ENCODE data around the gene MRPL19. TPM values are rescaled to one million over a fixed set of nuclear protein-coding genes. Genes with fewer than 3 reads are reported as not detected.

The MRPL19 gene
- total RNA-seq, 2 donors from 2014 or later: 36.0 to 42.4 TPM

DNA sequence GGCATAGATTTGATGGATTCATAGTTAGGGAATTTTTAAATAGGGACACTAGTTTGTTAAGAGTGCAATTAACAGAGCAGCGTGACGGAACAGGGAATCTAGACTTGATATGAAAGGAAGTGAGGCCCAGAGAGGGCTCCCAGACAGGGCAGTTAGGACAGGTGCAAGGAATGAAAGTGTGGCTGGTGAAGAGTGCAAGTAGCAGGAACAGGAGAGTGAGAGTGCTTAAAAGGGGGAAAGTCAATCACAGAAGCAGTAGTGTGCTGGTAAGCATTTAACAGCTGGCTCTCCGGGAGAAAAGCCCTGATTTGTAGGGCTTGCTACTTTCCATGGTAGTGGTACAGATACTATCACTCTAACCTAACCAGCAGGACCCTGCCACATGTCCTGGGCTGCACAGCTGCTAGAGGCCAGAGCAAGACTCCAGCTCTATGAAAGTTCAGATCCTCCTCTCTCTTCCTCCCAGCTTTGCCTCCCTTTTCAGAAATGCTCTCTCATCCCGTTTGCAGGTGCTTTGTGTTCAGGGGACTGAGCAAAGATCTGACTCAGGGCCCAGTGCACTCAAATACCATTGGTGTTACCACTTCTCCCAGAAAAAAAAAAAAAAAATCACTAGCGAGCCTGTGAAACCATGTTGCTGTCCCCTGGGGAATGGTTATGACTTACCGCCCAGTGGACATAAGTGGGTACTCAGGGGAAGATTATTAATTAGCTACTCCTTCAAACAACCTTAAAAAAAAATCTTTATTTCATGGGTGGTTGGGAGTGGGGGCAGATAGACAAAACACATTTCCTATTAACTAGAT lies 82.2 kb downstream of the MRPL19 start:
- no peak for TF ChIP-seq CTCF (IDR thresholded peaks at IDR 0.05)
- Histone ChIP-seq H3K9me3 (no peaks in the 10 kb centered on the region), H3K27me3 (replicated peaks; ENCODE audit: insufficient read depth) (no peaks in the 10 kb centered on the region), H3K4me1 (ENCODE audit: control insufficient read depth in 1 of 2, low read depth in 2 of 2) (no peaks in the 10 kb centered on the region), H3K27ac (no peak overlapping the region), H3K4me3 (no peak overlapping the region), H3K36me3 (no peaks in the 10 kb centered on the region)
- DNase-seq (ENCODE audit: low spot score) (no peak), ATAC-seq (ENCODE audit: insufficient number of reproducible peaks, low FRiP score, low read depth) (no peak)

GRCh38 chr2:75729861-75730260 lies 83.3 kb downstream of the MRPL19 start:
- H3K36me3 ChIP-seq: no peaks in the 10 kb centered on the region
- no peak for TF ChIP-seq CTCF (IDR thresholded peaks at IDR 0.05)
- no peak overlapping the region for H3K27ac ChIP-seq
- DNase-seq (ENCODE audit: low spot score) (no peak), ATAC-seq (ENCODE audit: insufficient number of reproducible peaks, low FRiP score, low read depth) (no peak)
- H3K9me3 ChIP-seq: no peaks in the 10 kb centered on the region
- H3K4me1 ChIP-seq (ENCODE audit: control insufficient read depth in 1 of 2, low read depth in 2 of 2): no peaks in the 10 kb centered on the region
- no peaks in the 10 kb centered on the region for H3K27me3 ChIP-seq (replicated peaks; ENCODE audit: insufficient read depth)
- no peak overlapping the region for H3K4me3 ChIP-seq

DNA sequence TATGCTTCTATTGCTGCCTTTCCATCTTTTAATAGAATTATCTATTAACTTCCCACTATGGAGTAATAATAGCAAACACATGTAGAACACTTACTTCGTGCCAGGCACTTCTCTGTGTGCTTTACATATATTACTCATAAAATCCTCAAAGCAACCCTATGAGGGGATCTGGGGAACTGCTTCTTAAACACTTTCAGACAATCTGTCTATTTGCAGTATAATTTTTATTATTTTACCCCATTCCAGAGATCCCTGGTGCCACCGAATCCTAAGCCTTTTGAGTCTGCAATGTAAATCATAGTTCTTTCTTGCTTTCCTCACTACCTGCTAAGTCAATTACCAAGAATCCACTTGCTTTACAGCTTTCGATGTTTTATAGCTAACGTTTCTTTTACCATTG lies 89.7 kb downstream of the MRPL19 start:
- no peak overlapping the region for H3K4me3 ChIP-seq
- H3K9me3 ChIP-seq: no peaks in the 10 kb centered on the region
- no peak for TF ChIP-seq CTCF (IDR thresholded peaks at IDR 0.05)
- no peaks in the 10 kb centered on the region for H3K27me3 ChIP-seq (replicated peaks; ENCODE audit: insufficient read depth)
- no peaks in the 10 kb centered on the region for H3K36me3 ChIP-seq
- no peak overlapping the region for H3K27ac ChIP-seq
- DNase-seq (ENCODE audit: low spot score): no peak
- no peak for ATAC-seq (ENCODE audit: insufficient number of reproducible peaks, low FRiP score, low read depth)
- H3K4me1 ChIP-seq (ENCODE audit: control insufficient read depth in 1 of 2, low read depth in 2 of 2): no peaks in the 10 kb centered on the region

DNA sequence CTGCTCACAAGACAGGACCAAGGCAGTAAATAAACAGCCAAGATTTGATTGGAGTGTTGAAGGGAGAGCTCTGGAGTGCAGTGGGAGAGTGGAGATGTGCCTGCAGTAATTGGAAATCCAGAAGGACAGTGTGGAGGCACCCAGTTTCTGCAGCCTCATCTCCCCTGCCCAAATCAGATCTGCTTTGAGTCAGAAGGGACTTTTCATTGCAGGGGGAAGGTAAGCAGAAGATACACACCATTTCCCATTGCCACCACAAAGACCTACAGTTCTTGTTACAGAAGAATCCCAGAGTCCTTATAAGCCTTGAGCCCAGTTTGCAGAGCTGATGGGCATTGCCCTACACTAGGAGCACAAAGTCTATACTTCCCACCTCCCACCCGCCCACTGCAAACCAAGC lies 91.4 kb downstream of the MRPL19 start:
- H3K27ac ChIP-seq: no peak overlapping the region
- DNase-seq (ENCODE audit: low spot score) (no peak), ATAC-seq (ENCODE audit: insufficient number of reproducible peaks, low FRiP score, low read depth) (no peak)
- no peak for TF ChIP-seq CTCF (IDR thresholded peaks at IDR 0.05)
- H3K4me3 ChIP-seq: no peak overlapping the region
- H3K27me3 ChIP-seq (replicated peaks; ENCODE audit: insufficient read depth): no peaks in the 10 kb centered on the region
- no peaks in the 10 kb centered on the region for H3K4me1 ChIP-seq (ENCODE audit: control insufficient read depth in 1 of 2, low read depth in 2 of 2)
- no peaks in the 10 kb centered on the region for H3K36me3 ChIP-seq
- no peaks in the 10 kb centered on the region for H3K9me3 ChIP-seq

Other genes with a start within 250 kb of the MRPL19 start
- 1 to 10 TPM in 1 of 2 donors, not detected in 1; 1.1 TPM for gene EVA1A, start 85.8 kb upstream of the MRPL19 start, total RNA-seq
- 10 to 100 TPM; 21.5 to 29.2 TPM for gene GCFC2, start 64.1 kb downstream of the MRPL19 start, total RNA-seq

Data from thoracic aorta (tissue), 2 donors.